Nephron progenitor cell (in vitro differentiated cells): ENCODE results near the gene KIAA1549.
A peak's percentile ranks its signal among the peaks of the same experiment; 100 is the strongest.

Experiments used
- DNase-seq: peaks from one replicate; pipeline ENCODE4 v3.0.0; 2021
- H3K27ac Mint-ChIP-seq: 2 replicates; pipeline ENCODE4 v1.8.0; 2021; ENCODE audit warnings: mild to moderate bottlenecking, moderate library complexity, mixed read lengths
- H3K27me3 Mint-ChIP-seq: 2 replicates; pipeline ENCODE4 v1.8.0; 2021; ENCODE audit warnings: mild to moderate bottlenecking, low read depth, mixed read lengths; ENCODE audit not compliant: poor library complexity
- H3K36me3 Mint-ChIP-seq: 2 replicates; pipeline ENCODE4 v1.8.0; 2021; ENCODE audit warnings: low read depth, mixed read lengths
- H3K4me1 Mint-ChIP-seq: 2 replicates; pipeline ENCODE4 v1.8.0; 2021; ENCODE audit warnings: mixed read lengths
- H3K4me3 Mint-ChIP-seq: 2 replicates; pipeline ENCODE4 v1.8.0; 2021; ENCODE audit warnings: mild to moderate bottlenecking, moderate library complexity, mixed read lengths
- H3K9me3 Mint-ChIP-seq: 2 replicates; pipeline ENCODE4 v1.8.0; 2021; ENCODE audit warnings: mild to moderate bottlenecking, moderate library complexity, mixed read lengths
- CTCF ChIP-seq: fragments of 200-600 bp; sonication (generic); IDR thresholded peaks from 2 replicates; pipeline ENCODE4 v1.5.0; 2021; ENCODE audit warnings: antibody characterized with exemption

The KIAA1549 gene

GRCh38 chr7:138961159-138961558 is 20.0 kb downstream of the KIAA1549 start:
- Mint-ChIP-seq H3K9me3 (peaks cover 20% of the 10 kb centered on the region), H3K27me3 (no peaks in the 10 kb centered on the region), H3K4me1 (peaks cover 15% of the 10 kb centered on the region), H3K27ac (no peak overlapping the region), H3K4me3 (no peak overlapping the region), H3K36me3 (peaks cover 46% of the 10 kb centered on the region)
- DNase-seq = no peak
- TF ChIP-seq CTCF = no peak

- Mint-ChIP-seq H3K27ac (peak overlapping the region; percentile 2), H3K4me3 (no peak overlapping the region), H3K27me3 (no peaks in the 10 kb centered on the region), H3K36me3 (peaks cover 27% of the 10 kb centered on the region), H3K9me3 (peaks cover 9% of the 10 kb centered on the region), H3K4me1 (peaks cover 29% of the 10 kb centered on the region)
- no peak for TF ChIP-seq CTCF
- DNase-seq = no peak
Observed at GRCh38 chr7:138958391-138958956, 22.7 kb downstream of the KIAA1549 start.

- peaks cover 9% of the 10 kb centered on the region for H3K9me3 Mint-ChIP-seq
- DNase-seq = no peak
- peaks cover 26% of the 10 kb centered on the region for H3K4me1 Mint-ChIP-seq
Observed at GRCh38 chr7:138957753-138958390, 23.3 kb downstream of the KIAA1549 start.

GRCh38 chr7:138957217-138957616 is 24.0 kb downstream of the KIAA1549 start:
- Mint-ChIP-seq H3K9me3 (peaks cover 9% of the 10 kb centered on the region), H3K4me3 (no peak overlapping the region), H3K27ac (peak overlapping the region; percentile 34), H3K27me3 (no peaks in the 10 kb centered on the region), H3K4me1 (peaks cover 27% of the 10 kb centered on the region), H3K36me3 (peaks cover 27% of the 10 kb centered on the region)
- DNase-seq = no peak
- no peak for TF ChIP-seq CTCF

More at GRCh38 chr7:138957753-138958390, 23.3 kb downstream of the KIAA1549 start:
- Mint-ChIP-seq H3K36me3 (peaks cover 27% of the 10 kb centered on the region), H3K27ac (no peak overlapping the region), H3K27me3 (no peaks in the 10 kb centered on the region), H3K4me3 (no peak overlapping the region)
- no peak for TF ChIP-seq CTCF

- peaks cover 9% of the 10 kb centered on the region for H3K9me3 Mint-ChIP-seq
- no peak for TF ChIP-seq CTCF
- H3K36me3 Mint-ChIP-seq = peaks cover 34% of the 10 kb centered on the region
- no peak overlapping the region for H3K4me3 Mint-ChIP-seq
- H3K27me3 Mint-ChIP-seq = no peaks in the 10 kb centered on the region
- H3K27ac Mint-ChIP-seq = peak overlapping the region; percentile 73
- DNase-seq = no peak
- H3K4me1 Mint-ChIP-seq = peaks cover 35% of the 10 kb centered on the region
Observed at GRCh38 chr7:138954545-138955475, 26.4 kb downstream of the KIAA1549 start.
